NCI-H345 (cell line): ENCODE results near the gene GLRX5.

Source experiments
- DNase-seq: peaks from one replicate; lab custom pipeline; 2025; lab: John Stamatoyannopoulos, UW

GLRX5 gene

GRCh38 chr14:95518045-95518751 is 16.7 kb upstream of the GLRX5 start:
- peak; percentile 30 for DNase-seq

GRCh38 chr14:95519699-95520098 is 15.2 kb upstream of the GLRX5 start:
- no peak for DNase-seq

DNA sequence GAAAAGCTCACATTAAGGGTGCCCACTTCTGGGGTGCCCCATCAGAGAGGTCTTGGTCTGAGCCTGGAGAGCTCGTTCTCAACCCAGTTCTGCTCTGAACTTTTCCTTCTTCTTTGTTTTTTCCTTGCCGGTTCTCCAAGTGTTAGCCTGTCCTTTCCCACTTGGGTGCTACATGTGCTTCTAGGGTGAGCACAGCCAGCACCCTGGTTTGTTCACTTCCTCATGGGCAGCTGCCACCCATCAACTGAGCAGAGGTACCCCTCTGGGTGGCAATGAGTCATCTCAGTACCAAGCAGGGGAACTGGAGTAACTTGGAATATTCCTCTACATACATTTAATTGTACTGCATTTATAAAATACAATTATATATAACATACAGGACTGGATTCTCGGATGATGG is 14.5 kb upstream of the GLRX5 start:
- DNase-seq: no peak

GRCh38 chr14:95521001-95521400 is 13.8 kb upstream of the GLRX5 start:
- no peak for DNase-seq

DNA sequence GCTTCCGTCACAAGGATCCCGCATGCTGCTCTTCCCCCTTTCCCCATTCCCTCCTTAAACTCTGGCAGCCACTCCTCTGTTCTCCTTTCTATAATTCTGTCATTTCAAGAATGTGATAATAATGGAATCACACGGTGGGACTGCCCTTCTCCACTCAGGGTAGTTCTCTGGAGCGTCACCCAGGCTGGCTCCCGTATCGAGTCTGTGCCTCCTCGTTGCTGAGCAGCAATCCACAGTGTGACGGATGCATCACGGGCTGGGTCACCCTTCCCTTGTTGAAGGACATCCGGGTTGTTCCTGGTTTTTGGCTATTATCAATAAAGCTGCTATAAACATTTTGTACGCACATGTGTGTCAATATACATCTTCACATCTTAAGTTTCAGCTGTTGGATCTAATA is 12.7 kb upstream of the GLRX5 start:
- DNase-seq: no peak

DNA sequence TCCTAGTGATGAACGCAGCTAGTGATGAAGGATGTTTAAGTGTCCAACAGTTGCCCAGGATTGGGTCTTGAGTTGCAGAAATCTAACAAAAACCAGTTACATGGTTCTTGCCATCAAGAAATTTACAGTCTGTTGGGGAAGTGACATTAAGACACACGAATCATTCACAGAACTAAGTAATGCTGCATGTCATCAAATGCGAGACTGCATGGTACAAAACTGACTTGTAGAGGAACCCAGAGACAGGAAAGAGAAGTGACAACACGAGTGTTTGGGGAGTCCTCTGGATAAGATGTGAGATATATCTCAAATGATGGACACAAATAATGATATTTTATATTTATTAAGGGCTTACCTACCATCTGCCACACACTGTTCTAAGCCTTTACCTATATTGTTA is 12.3 kb upstream of the GLRX5 start:
- no peak for DNase-seq

- DNase-seq: no peak
Observed at GRCh38 chr14:95523051-95523814, 11.6 kb upstream of the GLRX5 start.

GRCh38 chr14:95523815-95524448 is 10.9 kb upstream of the GLRX5 start:
- peak; percentile 57 for DNase-seq

- DNase-seq: peak; percentile 21
Observed at GRCh38 chr14:95524706-95525512, 9.9 kb upstream of the GLRX5 start.

DNA sequence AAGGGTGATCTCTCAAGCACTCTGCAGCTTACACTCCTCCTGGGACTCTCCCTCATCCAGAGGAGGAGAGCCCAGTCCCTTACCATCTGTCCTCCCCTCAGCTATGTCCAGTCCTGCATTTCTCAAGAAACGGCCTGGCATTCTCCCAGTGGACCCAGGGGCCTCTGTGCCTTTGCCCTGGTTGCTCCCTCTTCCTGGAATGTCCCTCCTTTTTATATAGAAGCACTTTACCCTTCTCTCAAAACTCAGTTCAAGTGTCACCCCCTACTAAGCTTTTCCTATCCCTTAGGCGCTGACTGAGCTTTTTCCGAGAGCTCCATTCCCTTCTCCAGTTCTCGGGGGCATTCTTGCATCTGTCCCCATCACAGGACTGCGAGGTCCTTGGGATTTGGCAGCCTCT is 8.9 kb upstream of the GLRX5 start:
- DNase-seq: no peak

GRCh38 chr14:95526483-95527386 is 8.1 kb upstream of the GLRX5 start:
- peak; percentile 28 for DNase-seq

GRCh38 chr14:95527387-95528002 is 7.4 kb upstream of the GLRX5 start:
- DNase-seq: peak; percentile 21

GRCh38 chr14:95529216-95529615 is 5.6 kb upstream of the GLRX5 start:
- no peak for DNase-seq

- no peak for DNase-seq
Observed at GRCh38 chr14:95530473-95531276, 4.2 kb upstream of the GLRX5 start.

- no peak for DNase-seq
Observed at GRCh38 chr14:95531473-95531872, 3.4 kb upstream of the GLRX5 start.

GRCh38 chr14:95531969-95532368 is 2.9 kb upstream of the GLRX5 start:
- DNase-seq: no peak

DNA sequence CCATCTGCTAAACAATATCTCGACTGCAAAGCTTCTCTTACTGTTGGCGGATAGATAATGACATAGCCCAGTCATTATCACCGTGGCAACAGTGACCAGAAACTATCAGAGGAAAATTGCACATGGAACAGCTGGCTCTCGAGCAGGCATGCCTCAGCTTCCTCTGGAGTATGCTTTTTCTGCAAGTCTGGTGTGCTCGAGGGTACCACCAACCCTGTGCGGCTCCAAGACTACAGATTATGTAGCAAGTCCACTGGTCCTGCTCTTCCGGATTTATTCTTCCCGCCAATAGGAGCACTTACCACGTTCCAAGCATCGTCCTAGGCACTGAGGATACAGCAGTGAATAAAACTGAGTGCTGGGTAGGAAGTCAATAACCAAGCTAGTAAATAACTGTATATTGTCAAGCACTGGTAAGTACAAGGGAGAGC is 1.4 kb upstream of the GLRX5 start:
- DNase-seq: no peak

GRCh38 chr14:95533822-95534221 is 1.0 kb upstream of the GLRX5 start:
- no peak for DNase-seq

DNA sequence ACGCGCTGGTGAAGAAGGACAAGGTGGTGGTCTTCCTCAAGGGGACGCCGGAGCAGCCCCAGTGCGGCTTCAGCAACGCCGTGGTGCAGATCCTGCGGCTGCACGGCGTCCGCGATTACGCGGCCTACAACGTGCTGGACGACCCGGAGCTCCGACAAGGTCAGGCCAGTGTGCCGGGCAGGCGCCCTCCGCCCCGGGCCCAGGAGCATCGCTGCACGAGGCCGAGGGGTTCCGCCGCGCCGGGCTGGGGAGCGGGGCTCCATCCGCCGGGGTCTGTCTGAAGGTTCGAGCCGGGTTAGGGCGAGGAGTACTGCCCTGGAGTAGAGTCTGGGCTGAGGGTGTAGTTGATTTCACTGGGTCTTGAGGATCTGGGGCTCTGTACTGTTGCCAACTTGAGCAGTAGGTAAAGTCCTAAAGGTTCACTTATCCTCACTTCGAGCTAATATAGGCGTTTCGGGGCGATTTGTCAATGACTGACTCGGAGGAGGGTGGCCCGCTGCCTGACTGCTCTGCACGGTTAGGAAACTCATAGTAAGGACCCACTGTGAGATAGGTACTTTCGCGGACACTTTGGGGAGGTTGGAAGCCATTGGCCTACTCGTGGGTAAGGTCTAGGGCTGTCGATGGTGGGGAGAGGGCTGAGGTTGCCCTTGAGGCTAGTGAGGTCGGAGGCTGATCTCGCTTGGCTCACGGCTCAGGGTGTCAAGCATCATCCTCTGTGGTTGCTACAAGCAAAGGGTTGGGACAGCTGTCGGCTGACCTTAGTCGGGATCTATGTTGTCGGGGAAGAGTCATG is 574 bp downstream of the GLRX5 start:
- DNase-seq: no peak
